Measurements from ENCODE around the gene SCTR.

- TF ChIP-seq CTCF (IDR thresholded peaks at IDR 0.05) (no peak), GRHL2 (CRISPR knock-in tag; IDR thresholded peaks at IDR 0.05; ENCODE audit: insufficient replicate concordance, severe bottlenecking) (no peak), NR2C2 (CRISPR knock-in tag; IDR thresholded peaks at IDR 0.05) (no peak), E2F1 (CRISPR knock-in tag; IDR thresholded peaks at IDR 0.05) (no peak), ELF4 (CRISPR knock-in tag; IDR thresholded peaks at IDR 0.05; ENCODE audit: low read depth) (no peak), NFE2L1 (CRISPR knock-in tag; IDR thresholded peaks at IDR 0.05) (no peak), SP1 (CRISPR knock-in tag; conservative IDR thresholded peaks at IDR 0.05) (no peak), ATF3 (CRISPR knock-in tag; conservative IDR thresholded peaks at IDR 0.05) (no peak), ZBTB43 (CRISPR knock-in tag; IDR thresholded peaks at IDR 0.05) (no peak), CREB1 (CRISPR knock-in tag; IDR thresholded peaks at IDR 0.05) (no peak), PRRX2 (CRISPR knock-in tag; IDR thresholded peaks at IDR 0.05) (no peak), USF2 (CRISPR knock-in tag; IDR thresholded peaks at IDR 0.05) (no peak)
These were observed 8.2 kb downstream of the SCTR start for GRCh38 chr2:119516121-119516520.
